ENCODE results near the gene EXOSC10.

DNA sequence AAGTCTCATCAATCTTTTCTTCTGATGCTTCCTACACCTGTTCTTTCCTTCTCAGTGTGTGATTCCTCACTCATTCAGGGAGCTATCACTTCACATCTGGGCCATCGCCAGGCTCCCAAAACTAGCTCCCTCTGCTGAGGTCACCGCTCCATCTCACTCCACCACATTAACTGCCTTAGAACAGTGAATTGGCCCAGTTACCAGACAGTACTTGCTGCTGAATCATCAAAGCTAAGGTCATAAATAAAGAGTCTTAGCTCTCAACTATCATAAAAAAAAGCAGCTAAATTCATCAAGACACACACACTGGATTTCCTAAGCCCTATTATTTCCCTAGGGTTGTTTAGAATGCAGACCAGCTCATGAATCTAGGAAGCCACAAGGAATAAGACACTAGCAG is 21.0 kb downstream of the EXOSC10 start:
- TF ChIP-seq, protein P1, sequence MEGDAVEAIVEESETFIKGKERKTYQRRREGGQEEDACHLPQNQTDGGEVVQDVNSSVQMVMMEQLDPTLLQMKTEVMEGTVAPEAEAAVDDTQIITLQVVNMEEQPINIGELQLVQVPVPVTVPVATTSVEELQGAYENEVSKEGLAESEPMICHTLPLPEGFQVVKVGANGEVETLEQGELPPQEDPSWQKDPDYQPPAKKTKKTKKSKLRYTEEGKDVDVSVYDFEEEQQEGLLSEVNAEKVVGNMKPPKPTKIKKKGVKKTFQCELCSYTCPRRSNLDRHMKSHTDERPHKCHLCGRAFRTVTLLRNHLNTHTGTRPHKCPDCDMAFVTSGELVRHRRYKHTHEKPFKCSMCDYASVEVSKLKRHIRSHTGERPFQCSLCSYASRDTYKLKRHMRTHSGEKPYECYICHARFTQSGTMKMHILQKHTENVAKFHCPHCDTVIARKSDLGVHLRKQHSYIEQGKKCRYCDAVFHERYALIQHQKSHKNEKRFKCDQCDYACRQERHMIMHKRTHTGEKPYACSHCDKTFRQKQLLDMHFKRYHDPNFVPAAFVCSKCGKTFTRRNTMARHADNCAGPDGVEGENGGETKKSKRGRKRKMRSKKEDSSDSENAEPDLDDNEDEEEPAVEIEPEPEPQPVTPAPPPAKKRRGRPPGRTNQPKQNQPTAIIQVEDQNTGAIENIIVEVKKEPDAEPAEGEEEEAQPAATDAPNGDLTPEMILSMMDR (conservative IDR thresholded peaks at IDR 0.05): no peak
- TF ChIP-seq EZH2 (IDR thresholded peaks at IDR 0.05; ENCODE audit: low read depth): no peak

Measured in PC-9 (cell line).